SK-N-MC (cell line): ENCODE results near the gene PLPPR1.

Experiments
- DNase-seq: peaks from one replicate; pipeline ENCODE4 v3.0.0-alpha.2; 2011; ENCODE audit warnings: low read depth, low spot score
- H3K27ac ChIP-seq: fragments of 200-600 bp; sonication (generic); 2 replicates; pipeline ENCODE4 v1.5.1; 2016; ENCODE audit warnings: mixed run types
- H3K36me3 ChIP-seq: fragments of 200-600 bp; sonication (generic); 2 replicates; pipeline ENCODE4 v1.6.1; 2017; ENCODE audit warnings: antibody characterized with exemption, low read length, mixed read lengths; ENCODE audit not compliant: insufficient read depth
- H3K4me3 ChIP-seq: fragments of 200-600 bp; sonication (generic); 2 replicates; pipeline ENCODE4 v1.5.1; 2016
- H3K9ac ChIP-seq: fragments of 200-600 bp; sonication (generic); 2 replicates; pipeline ENCODE4 v1.8.0; 2017; ENCODE audit warnings: mixed run types, mixed read lengths; ENCODE audit not compliant: insufficient read length
- H3K9me3 ChIP-seq: fragments of 200-600 bp; sonication (generic); 2 replicates; pipeline ENCODE4 v1.6.1; 2017; ENCODE audit warnings: low read depth, mild to moderate bottlenecking, antibody characterized with exemption, low read length, moderate library complexity, mixed read lengths
- EZH2 ChIP-seq: fragments of 200-600 bp; sonication (generic); IDR thresholded peaks from one replicate; pipeline ENCODE4 v1.6.1; 2017; ENCODE audit warnings: antibody characterized with exemption
- FOXP2 ChIP-seq: optimal IDR thresholded peaks from 2 replicates; pipeline ENCODE3; 2011; ENCODE audit warnings: mild to moderate bottlenecking, moderate library complexity; ENCODE audit not compliant: insufficient read depth; ENCODE audit errors: extremely low read length, control extremely low read depth
- POLR2AphosphoS5 ChIP-seq: IDR thresholded peaks from 2 replicates; pipeline ENCODE4 v1.6.1; 2012; ENCODE audit warnings: mild to moderate bottlenecking, low read depth, low read length, borderline replicate concordance

Gene PLPPR1

DNA sequence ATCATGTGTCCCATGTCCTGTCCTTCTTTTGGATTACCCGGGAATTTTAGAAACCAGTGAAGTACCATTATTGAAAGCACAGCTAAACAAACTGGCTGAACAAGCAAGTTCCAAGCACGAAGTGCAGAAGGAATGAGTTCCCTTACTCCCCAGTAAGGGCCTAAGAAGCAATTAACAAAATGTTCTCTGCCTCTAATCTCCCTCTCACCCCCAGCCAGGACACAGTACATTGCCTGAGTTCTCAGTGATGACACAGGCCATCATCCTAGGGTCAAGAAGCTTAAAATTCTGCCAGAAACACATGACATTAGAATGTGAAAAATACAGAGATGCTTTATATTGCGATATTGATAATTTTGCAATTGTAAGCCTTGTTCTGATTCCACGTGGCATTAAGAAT, 118.0 kb downstream of the PLPPR1 start:
- DNase-seq = no peak
- H3K4me3 ChIP-seq = no peak overlapping the region
- no peaks in the 10 kb centered on the region for H3K36me3 ChIP-seq
- H3K9me3 ChIP-seq = no peaks in the 10 kb centered on the region
- H3K9ac ChIP-seq = no peak overlapping the region
- H3K27ac ChIP-seq = no peak overlapping the region
- TF ChIP-seq EZH2 (no peak), POLR2AphosphoS5 (no peak), FOXP2 (no peak)

DNA sequence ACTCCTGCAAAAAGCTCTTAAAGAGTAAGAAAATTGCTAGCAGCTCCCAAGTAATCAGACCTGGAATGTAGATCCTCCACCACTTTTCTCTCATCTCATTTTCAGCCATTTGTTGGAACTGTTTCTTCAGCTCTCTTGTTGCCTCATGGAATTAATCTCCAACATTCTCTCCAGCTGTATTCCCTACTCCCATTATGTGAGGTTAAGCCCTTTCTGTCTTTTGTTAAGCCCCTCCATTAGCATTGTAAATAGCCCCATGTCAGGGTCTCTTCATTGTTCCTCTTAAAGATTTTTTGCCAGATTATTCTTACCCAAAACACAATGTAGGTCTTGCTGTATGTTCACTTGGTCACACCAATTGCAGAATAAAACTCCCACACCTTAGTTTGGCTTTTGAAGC, 119.8 kb downstream of the PLPPR1 start:
- Histone ChIP-seq H3K9ac (no peak overlapping the region), H3K4me3 (no peak overlapping the region), H3K27ac (no peak overlapping the region), H3K9me3 (no peaks in the 10 kb centered on the region), H3K36me3 (no peaks in the 10 kb centered on the region)
- DNase-seq = no peak
- TF ChIP-seq FOXP2 (no peak), EZH2 (no peak), POLR2AphosphoS5 (no peak)

DNA sequence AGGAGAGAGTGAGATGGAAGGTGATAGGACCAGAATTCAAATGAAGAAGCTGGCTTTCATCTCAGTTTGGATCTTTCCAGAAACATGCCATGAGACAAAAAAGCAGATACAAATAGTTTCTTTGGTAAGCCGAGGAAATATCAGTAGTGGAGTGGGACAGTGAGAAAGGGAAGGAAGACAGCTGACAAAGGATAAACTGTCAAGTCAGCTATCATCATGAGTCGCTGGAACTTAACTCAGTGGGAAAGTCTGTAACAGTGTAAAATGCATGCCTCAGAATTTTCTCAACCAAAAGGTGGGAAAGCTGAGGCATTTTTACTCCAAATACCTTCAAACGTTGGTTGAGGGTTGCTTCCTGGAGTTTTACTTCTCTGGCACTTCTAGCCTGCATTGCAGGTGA, 129.8 kb downstream of the PLPPR1 start:
- TF ChIP-seq POLR2AphosphoS5 (no peak), FOXP2 (no peak), EZH2 (no peak)

DNA sequence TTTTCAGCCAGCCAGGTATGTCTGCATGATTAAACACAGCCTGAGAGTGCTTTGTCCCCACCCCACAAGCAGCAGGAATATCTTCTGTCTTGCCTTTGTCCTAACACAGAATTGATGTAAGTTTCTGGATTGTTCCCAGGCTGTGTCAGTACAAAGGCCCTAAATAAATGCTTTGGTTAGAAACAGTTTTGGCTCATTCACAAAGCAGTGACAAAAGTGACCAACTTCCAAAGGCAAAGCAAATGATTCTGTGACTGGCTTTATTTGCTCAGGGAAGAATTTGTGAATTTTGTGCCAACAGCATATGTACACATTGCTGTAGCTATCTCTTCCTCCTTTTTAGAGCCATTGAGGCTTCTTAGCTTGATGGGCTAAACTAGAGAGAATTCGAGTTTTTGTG, 133.7 kb downstream of the PLPPR1 start:
- no peak for DNase-seq
- Histone ChIP-seq H3K9me3 (no peaks in the 10 kb centered on the region), H3K27ac (no peak overlapping the region), H3K4me3 (no peak overlapping the region), H3K36me3 (no peaks in the 10 kb centered on the region), H3K9ac (no peak overlapping the region)
- TF ChIP-seq POLR2AphosphoS5 (no peak), EZH2 (no peak), FOXP2 (no peak)

More for the DNA sequence above, 129.8 kb downstream of the PLPPR1 start:
- H3K27ac ChIP-seq = no peak overlapping the region
- H3K4me3 ChIP-seq = no peak overlapping the region
- H3K9me3 ChIP-seq = no peaks in the 10 kb centered on the region
- no peak for DNase-seq
- H3K36me3 ChIP-seq = no peaks in the 10 kb centered on the region
- H3K9ac ChIP-seq = no peak overlapping the region

DNA sequence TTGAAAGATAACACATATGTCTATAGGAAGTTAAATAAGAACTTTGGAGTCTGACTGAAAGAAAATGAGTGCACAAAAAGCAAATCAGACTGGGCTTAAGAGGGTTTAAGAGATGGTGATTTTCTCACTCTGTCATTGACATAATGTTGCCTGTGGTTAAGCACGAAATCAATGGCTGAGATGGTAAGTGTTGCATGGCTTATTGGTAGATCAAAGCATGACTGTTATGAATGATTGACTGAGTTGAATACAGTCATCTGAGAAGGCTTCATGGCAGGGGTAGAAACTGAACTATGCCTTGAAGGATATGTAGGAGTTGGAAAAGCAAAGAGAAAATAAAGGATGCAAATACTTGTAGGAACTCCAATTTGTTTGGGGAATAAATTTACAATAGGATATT, 136.6 kb downstream of the PLPPR1 start:
- Histone ChIP-seq H3K4me3 (no peak overlapping the region), H3K36me3 (no peaks in the 10 kb centered on the region), H3K27ac (no peak overlapping the region), H3K9me3 (no peaks in the 10 kb centered on the region), H3K9ac (no peak overlapping the region)
- TF ChIP-seq EZH2 (no peak), FOXP2 (no peak), POLR2AphosphoS5 (no peak)
- no peak for DNase-seq

DNA sequence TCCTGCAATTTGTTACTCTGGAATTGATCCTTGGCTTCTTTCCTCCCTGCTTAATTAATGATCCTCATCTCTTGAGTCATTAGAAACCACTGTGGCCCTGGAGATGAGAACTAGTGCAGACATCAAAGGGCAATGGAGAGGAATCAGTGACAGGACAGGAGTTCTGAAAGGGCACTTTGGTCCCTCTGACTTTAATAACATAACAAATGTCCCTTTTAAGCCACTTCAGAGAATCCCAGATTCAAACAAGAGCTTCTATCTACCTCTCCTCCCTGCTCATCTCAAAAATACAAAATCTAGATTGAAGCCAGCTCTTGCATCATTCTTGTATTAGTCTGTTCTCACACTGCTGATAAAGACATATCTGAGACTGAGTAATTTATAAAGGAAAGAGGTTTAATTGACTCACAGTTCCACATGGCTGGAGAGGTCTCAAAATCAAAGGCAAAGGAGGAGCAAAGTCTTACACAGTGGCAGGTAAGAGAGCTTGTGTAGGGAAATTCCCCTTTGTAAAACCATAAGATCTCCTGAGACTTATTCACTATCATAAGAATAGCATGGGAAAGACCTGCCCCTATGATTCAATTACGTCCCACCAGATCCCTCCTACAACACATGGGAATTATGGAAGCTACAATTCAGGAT, 139.1 kb downstream of the PLPPR1 start:
- TF ChIP-seq FOXP2 (no peak), EZH2 (no peak), POLR2AphosphoS5 (no peak)
- no peak overlapping the region for H3K27ac ChIP-seq
- H3K9ac ChIP-seq = no peak overlapping the region
- H3K9me3 ChIP-seq = no peaks in the 10 kb centered on the region
- DNase-seq = no peak
- H3K4me3 ChIP-seq = no peak overlapping the region
- H3K36me3 ChIP-seq = no peaks in the 10 kb centered on the region

DNA sequence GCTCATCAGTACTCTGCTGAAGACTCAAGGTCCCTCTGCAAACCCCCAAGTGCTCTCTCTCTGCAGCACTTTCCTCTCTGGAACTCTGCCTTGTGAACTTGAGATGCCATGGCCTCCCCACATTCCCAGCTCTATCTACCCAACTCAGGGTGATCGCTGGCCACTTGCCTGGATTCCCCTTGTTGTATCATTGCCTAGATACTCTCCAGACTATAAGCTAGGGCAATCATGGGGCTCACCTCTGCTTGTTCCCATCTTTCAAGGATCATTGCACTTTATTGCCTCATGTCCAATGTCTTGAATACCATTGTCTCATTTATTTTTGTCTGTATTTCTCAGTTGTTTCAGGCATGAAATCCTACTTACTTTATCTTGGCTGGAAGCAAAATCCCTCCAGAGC, 144.1 kb downstream of the PLPPR1 start:
- Histone ChIP-seq H3K27ac (no peak overlapping the region), H3K36me3 (no peaks in the 10 kb centered on the region)
- no peak for TF ChIP-seq EZH2

DNA sequence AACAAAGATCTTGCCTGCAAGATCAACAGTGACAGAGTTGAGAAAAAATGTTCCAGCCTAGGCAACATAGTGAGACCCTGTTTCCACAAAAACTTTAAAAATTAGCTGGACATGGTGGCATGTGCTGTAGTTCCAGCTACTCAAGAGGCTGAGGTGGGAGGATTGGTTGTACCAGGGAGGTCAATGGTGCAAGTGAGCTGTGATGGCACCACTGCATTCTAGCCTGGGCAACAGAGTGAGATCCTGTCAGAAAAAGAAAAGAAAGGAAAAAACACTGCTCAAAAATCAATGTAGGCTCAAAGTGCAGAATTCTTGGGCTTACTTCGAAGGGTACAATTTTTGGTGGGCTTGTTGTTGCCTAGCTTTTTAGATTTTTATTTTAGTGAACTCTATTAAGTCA, 145.4 kb downstream of the PLPPR1 start:
- Histone ChIP-seq H3K9me3 (no peaks in the 10 kb centered on the region), H3K36me3 (no peaks in the 10 kb centered on the region), H3K4me3 (no peak overlapping the region), H3K27ac (no peak overlapping the region), H3K9ac (no peak overlapping the region)
- no peak for DNase-seq
- TF ChIP-seq FOXP2 = no peak
- TF ChIP-seq POLR2AphosphoS5 = no peak
- no peak for TF ChIP-seq EZH2

More for the DNA sequence above, 144.1 kb downstream of the PLPPR1 start:
- H3K4me3 ChIP-seq = no peak overlapping the region
- no peaks in the 10 kb centered on the region for H3K9me3 ChIP-seq
- DNase-seq = no peak
- H3K9ac ChIP-seq = no peak overlapping the region

DNA sequence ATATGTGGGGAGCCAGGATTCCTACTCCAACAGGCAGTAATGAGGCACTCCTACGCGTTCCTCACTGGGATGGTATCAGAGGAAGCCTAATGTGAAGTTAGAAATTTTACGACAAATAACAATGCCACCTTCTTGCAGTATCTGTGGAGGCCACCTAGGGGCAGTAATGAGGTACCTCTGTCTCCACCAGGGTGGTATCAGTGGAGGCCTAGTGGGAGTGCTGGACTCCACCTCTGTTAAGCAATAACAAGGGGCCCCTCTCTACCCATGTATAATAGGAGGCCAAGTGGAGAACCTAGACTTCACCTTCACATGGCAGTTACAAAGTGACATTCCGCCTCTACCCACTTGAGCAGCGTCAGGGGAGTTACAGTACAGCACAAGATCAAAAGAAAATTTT, 147.9 kb downstream of the PLPPR1 start:
- Histone ChIP-seq H3K27ac (no peak overlapping the region), H3K9me3 (no peaks in the 10 kb centered on the region), H3K36me3 (no peaks in the 10 kb centered on the region), H3K4me3 (no peak overlapping the region), H3K9ac (no peak overlapping the region)
- TF ChIP-seq FOXP2 (no peak), POLR2AphosphoS5 (no peak), EZH2 (no peak)
- DNase-seq = no peak
